Loucy (cell line): Measurements from ENCODE around the gene RHBDL3.

Experiments used
- H2AFZ ChIP-seq: fragments of 200-600 bp; sonication (generic); 2 replicates; pipeline ENCODE4 v1.6.0; 2016; ENCODE audit warnings: antibody characterized with exemption, mild to moderate bottlenecking, low read length, moderate library complexity
- H3F3A ChIP-seq: fragments of 200-600 bp; 2 replicates; pipeline ENCODE4 v1.6.0; 2016; ENCODE audit warnings: antibody characterized with exemption, low read depth, mild to moderate bottlenecking
- H3K27me3 ChIP-seq: fragments of 200-600 bp; sonication (generic); 2 replicates; pipeline ENCODE4 v1.6.1; 2014; ENCODE audit warnings: low read length, mild to moderate bottlenecking; ENCODE audit not compliant: insufficient read depth, poor library complexity, severe bottlenecking
- H3K36me3 ChIP-seq: fragments of 200-600 bp; sonication (generic); 2 replicates; pipeline ENCODE4 v1.6.1; 2016; ENCODE audit warnings: low read length; ENCODE audit not compliant: insufficient read depth
- H3K4me1 ChIP-seq: fragments of 200-600 bp; sonication (generic); 2 replicates; pipeline ENCODE4 v1.5.1; 2014; ENCODE audit warnings: low read length, mild to moderate bottlenecking; ENCODE audit not compliant: insufficient read depth, poor library complexity, severe bottlenecking
- H3K4me2 ChIP-seq: fragments of 200-600 bp; sonication (generic); 2 replicates; pipeline ENCODE4 v1.6.0; 2014; ENCODE audit warnings: antibody characterized with exemption, low read length, low read depth, mild to moderate bottlenecking; ENCODE audit not compliant: poor library complexity, severe bottlenecking
- H3K4me3 ChIP-seq: fragments of 200-600 bp; sonication (generic); 2 replicates; pipeline ENCODE4 v1.5.1; 2014; ENCODE audit warnings: low read length, mild to moderate bottlenecking, mixed read lengths; ENCODE audit not compliant: poor library complexity, severe bottlenecking
- H3K79me2 ChIP-seq: fragments of 200-600 bp; sonication (generic); 2 replicates; pipeline ENCODE4 v1.6.1; 2014; ENCODE audit warnings: low read length; ENCODE audit not compliant: insufficient read depth
- H3K9ac ChIP-seq: fragments of 200-600 bp; sonication (generic); 2 replicates; pipeline ENCODE4 v1.6.0; 2014; ENCODE audit warnings: mild to moderate bottlenecking, low read depth, low read length, moderate library complexity; ENCODE audit not compliant: poor library complexity, severe bottlenecking
- H3K9me2 ChIP-seq: fragments of 200-600 bp; sonication (generic); replicated peaks from 2 replicates; pipeline ENCODE4 v1.6.1; 2016; ENCODE audit warnings: low read depth, low read length, mixed read lengths
- H3K9me3 ChIP-seq: fragments of 200-600 bp; sonication (generic); 2 replicates; pipeline ENCODE4 v1.6.1; 2014; ENCODE audit warnings: mild to moderate bottlenecking, antibody characterized with exemption, low read length, low read depth; ENCODE audit not compliant: insufficient read depth
- H4K20me1 ChIP-seq: fragments of 200-600 bp; sonication (generic); 2 replicates; pipeline ENCODE4 v1.6.0; 2014; ENCODE audit warnings: antibody characterized with exemption, low read length, mild to moderate bottlenecking; ENCODE audit not compliant: insufficient read depth, poor library complexity, severe bottlenecking
- CTCF ChIP-seq: fragments of 200-600 bp; sonication (generic); conservative IDR thresholded peaks from 2 replicates; pipeline ENCODE4 v1.5.1; 2014; ENCODE audit warnings: mild to moderate bottlenecking, antibody characterized with exemption, low read length
- EZH2phosphoT487 ChIP-seq: fragments of 200-600 bp; IDR thresholded peaks from 2 replicates; pipeline ENCODE4 v1.6.1; 2018; ENCODE audit warnings: antibody characterized with exemption, mild to moderate bottlenecking, moderate library complexity, borderline replicate concordance

Gene RHBDL3

GRCh38 chr17:32341857-32342602 is 76.4 kb downstream of the RHBDL3 start, which contains the start of gene C17orf75:
Gene C17orf75 (minus strand): TSS chr17:32342173. CDS start chr17:32342139, 34 bp downstream.
- Histone ChIP-seq H3K9me2 (no peaks in the 10 kb centered on the region), H3F3A (no peaks in the 10 kb centered on the region), H3K4me1 (peaks cover 18% of the 10 kb centered on the region), H3K9me3 (no peaks in the 10 kb centered on the region), H3K4me3 (peak within 1 kb of the TSS; percentile 85), H3K9ac (peak within 1 kb of the TSS; percentile 89), H3K27me3 (no peaks in the 10 kb centered on the region), H4K20me1 (no peaks in the 10 kb centered on the region), H3K4me2 (peak within 1 kb of the TSS; percentile 95), H2AFZ (peak within 1 kb of the TSS; percentile 99), H3K79me2 (peaks cover 19% of the 10 kb centered on the region), H3K36me3 (no peaks in the 10 kb centered on the region)
- TF ChIP-seq EZH2phosphoT487: no peak
- TF ChIP-seq CTCF: no peak

GRCh38 chr17:32342603-32343325 is 77.1 kb downstream of the RHBDL3 start:
- Histone ChIP-seq H3K4me3 (peak overlapping the region; percentile 85), H3K4me1 (peaks cover 18% of the 10 kb centered on the region), H3K9me2 (no peaks in the 10 kb centered on the region)

More at GRCh38 chr17:32342603-32343325, 77.1 kb downstream of the RHBDL3 start:
- Histone ChIP-seq H2AFZ (peak overlapping the region; percentile 99), H3K9ac (peak overlapping the region; percentile 89), H4K20me1 (no peaks in the 10 kb centered on the region), H3K79me2 (peaks cover 19% of the 10 kb centered on the region), H3K27me3 (no peaks in the 10 kb centered on the region), H3K9me3 (no peaks in the 10 kb centered on the region), H3K4me2 (peak overlapping the region; percentile 90), H3F3A (no peaks in the 10 kb centered on the region), H3K36me3 (no peaks in the 10 kb centered on the region)
- TF ChIP-seq EZH2phosphoT487 (no peak), CTCF (no peak)
